HG03558 (cell line): ENCODE data around the gene EFNA5.

Source experiments
- ATAC-seq: cut with Tn5 transposase; IDR thresholded peaks from one replicate; pipeline ENCODE4 v1.9.1; 2021; ENCODE audit warnings: moderate number of reproducible peaks; ENCODE audit not compliant: unreplicated experiment; ENCODE audit errors: extremely low read depth

The EFNA5 gene

GRCh38 chr5:107673368-107674136 is 2.8 kb upstream of the EFNA5 start:
- peak; percentile 59 for ATAC-seq

GRCh38 chr5:107673039-107673367 is 2.3 kb upstream of the EFNA5 start:
- no peak for ATAC-seq

GRCh38 chr5:107672211-107673038 is 1.7 kb upstream of the EFNA5 start:
- no peak for ATAC-seq

DNA sequence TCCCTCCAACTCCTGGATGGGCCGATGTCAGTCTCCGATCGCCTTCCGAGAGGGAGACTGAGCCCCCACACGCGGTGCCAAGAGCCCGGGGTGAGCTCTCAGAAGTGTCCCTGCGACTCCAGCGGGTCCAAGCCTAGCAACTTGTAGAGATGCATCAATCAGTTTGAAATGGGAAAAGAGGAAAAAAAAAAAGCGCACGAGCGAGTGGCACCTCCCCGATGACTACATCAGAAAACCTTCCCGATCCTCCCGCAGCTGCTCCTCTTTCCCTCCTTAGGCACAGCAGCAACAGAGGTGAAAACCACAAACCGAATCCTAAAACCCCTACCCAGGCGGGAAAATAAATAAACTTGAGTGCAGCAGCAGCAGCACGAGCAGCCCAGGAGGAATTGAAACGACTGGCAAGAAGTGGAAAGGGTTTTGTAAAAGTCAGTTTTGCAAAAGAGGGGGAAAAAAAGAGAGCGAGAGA is 1.0 kb upstream of the EFNA5 start:
- ATAC-seq = no peak

DNA sequence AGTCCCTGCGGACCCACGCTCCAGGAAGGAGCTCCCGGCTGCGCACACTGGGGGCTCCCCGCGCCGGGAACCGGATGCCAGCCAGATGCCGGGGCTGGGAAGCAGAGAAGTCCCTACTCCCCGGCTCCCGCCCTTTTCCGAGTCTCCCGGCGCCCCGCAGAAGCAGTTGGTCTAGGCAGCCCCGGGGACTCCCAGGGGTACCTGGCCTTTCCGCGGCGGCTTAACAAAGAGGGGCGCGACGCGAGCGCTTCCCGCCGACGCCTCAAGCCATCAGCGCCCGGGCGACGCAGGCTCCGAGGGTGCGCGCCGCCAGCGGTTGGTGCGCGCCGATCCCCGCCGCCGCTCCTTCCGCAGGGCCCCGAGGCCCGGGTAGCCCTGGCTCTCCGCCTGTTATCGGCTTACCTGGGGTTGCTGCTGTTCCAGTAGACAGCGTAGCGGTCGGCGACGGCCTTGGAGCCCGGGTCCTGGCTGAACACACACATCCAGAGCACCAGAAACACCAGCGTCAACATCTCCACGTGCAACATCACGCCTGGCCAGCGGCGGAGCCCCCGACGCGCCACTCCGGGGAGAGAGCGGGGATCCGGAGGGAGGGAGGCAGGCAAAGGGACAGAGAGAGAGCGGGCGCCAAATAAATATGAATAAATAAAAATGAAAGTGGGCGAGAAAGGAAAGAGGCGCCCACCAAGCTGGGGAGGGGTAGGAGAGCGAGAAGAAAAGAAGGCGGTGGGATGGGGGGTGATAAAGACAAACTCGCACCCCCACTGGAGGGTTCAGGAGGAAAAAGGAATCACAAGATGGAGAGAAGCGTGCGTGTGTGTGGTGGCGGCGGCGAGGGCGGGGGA is 428 bp downstream of the EFNA5 start:
- ATAC-seq = no peak

GRCh38 chr5:107669096-107670031 is 1.4 kb downstream of the EFNA5 start:
- ATAC-seq = no peak

- ATAC-seq = no peak
Measured at GRCh38 chr5:107668154-107669095, 2.3 kb downstream of the EFNA5 start.

- no peak for ATAC-seq
Measured at GRCh38 chr5:107666051-107666655, 4.6 kb downstream of the EFNA5 start.

DNA sequence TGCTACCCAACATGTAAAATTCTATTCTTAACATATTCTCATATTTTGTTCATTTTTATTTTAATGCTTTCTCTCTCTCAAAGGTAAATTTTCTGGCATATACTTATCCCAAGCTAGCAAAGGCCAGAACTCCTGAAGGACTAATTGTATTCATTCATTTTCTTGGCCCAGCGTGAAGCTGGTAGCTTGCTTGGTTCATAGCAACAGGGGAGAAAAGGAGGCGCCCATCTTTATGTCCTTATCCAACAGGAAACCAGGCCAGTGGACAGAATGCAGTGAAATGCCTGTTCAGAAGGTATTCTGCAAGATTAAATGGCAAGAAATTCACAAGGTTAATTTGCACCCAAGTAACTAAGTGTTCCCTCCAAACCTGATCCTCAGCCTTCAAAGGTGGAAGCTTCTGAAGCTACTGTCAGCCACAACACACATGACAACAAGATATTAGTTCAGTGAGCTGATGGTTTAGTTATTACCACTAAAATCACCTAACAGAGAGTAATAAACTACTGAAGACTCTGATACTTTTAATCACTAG is 5.6 kb downstream of the EFNA5 start:
- no peak for ATAC-seq

- ATAC-seq = no peak
Measured at GRCh38 chr5:107663697-107664096, 7.0 kb downstream of the EFNA5 start.

DNA sequence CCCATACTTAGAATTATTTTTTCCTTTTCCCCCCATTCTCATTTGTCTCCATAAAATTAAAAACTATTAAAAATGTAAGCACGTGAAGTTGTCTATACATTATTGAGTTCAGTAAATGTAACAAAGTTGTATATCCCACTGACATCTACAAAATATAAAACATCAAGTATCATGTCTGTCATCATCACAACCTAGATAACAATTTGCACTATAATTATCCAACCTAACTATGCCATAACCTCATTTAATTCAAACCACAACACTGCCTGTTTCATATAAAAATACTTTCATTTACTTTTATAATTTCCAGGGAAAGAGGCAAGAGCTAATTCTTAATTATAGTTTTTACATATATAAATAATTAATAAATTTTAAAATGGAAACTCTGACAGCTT is 9.1 kb downstream of the EFNA5 start:
- ATAC-seq = no peak

GRCh38 chr5:107661038-107661649 is 9.6 kb downstream of the EFNA5 start:
- ATAC-seq = no peak

DNA sequence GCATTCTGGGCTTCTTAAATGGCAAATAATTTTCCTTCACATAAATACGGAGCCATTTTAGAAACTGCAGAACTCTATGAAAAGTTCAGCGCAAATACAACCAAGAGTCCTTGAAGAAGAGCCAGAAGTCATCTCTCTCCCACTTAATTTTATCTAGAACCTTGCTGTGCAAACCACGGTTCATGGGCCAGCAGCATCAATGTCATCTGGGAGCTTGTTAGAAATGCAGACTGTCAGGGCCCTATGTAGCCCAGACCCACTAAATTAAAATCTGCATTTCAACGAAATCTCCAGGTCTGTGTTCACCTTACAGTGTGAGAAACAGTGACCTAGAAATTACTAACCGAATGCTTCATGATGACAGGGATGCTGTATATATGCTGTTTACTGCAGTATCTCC is 12.2 kb downstream of the EFNA5 start:
- no peak for ATAC-seq

GRCh38 chr5:107655831-107656230 is 14.9 kb downstream of the EFNA5 start:
- ATAC-seq = no peak

DNA sequence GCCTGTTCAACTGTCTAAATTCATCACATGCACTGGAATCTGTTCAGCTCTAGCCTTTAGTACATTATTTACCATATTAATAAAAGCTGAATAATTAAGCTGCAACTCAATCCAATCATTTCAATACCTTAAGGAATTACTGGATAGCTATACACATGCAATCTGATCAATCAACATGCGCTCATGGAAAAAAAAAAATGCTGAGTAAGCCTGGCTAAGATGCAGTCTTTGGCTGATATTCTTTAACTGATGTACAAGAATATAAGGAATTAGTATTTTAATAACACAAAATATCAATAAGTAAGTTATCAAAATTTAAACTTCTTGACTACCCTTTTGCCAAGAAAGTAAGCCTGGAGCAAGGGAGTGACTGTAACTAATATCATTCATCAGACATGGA is 15.9 kb downstream of the EFNA5 start:
- ATAC-seq = no peak

DNA sequence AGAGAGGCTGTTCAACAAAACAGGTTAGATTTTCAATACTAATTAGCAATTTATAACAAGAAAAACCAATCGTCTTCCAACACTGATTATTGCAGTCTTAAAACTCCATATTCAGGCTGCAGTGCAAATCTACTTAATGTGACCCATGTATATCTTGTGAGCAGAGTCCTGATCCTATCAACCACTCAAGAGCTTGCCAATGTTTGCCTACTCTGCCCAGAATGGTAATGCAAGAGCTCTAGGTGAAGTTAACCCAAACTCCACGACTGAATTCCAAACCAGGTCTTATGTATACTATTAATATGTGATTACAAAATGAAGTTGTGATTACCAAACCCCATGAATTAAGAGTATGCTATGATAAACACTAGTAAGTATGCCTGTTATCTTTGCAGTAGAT is 17.1 kb downstream of the EFNA5 start:
- ATAC-seq = no peak

- no peak for ATAC-seq
Measured at GRCh38 chr5:107652839-107653607, 17.7 kb downstream of the EFNA5 start.
